SH-SY5Y (cell line): ENCODE measurements around the gene FADS1.

Experiments
- GATA2 ChIP-seq: IDR thresholded peaks from 2 replicates; pipeline ENCODE4 v1.6.1; 2011; ENCODE audit warnings: mild to moderate bottlenecking, low read depth, low read length
- GATA3 ChIP-seq: IDR thresholded peaks from 2 replicates; pipeline ENCODE4 v1.6.1; 2011; ENCODE audit warnings: low read depth, mild to moderate bottlenecking, low read length, moderate library complexity

The FADS1 gene

DNA sequence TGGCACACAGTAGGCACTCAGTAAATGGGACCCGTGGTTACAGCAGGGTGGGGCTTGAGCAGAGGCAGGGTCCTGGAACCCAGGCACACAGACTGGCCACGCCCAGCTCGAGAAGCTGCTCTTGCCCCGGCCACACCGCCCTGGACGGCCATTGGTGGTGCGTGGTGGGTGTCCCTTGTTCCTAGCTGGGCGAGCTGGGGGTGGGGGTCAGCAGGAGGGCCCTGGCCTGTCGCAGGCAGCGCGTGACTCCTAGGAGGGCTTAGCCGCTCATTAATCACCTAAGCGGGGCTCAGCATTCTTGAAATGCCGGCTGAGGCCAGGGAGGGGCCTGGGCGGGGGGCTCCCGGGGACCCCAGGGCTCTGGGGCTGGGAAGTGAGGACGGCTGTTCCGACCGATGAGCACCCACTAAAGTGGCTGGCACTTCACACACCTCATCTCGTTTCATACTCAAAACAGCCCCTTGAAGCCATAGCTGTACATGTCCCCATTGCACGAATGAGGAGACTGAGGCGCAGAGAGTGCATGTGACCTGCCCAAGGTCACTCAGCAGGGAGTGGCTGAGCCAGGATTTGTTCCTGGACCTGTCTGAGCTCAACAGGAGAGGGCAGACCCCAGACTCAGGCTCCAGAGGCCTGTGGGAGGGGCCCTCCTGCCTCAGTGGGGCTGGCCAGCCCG lies 52.7 kb downstream of the FADS1 start:
- TF ChIP-seq GATA2 (no peak), GATA3 (no peak)

DNA sequence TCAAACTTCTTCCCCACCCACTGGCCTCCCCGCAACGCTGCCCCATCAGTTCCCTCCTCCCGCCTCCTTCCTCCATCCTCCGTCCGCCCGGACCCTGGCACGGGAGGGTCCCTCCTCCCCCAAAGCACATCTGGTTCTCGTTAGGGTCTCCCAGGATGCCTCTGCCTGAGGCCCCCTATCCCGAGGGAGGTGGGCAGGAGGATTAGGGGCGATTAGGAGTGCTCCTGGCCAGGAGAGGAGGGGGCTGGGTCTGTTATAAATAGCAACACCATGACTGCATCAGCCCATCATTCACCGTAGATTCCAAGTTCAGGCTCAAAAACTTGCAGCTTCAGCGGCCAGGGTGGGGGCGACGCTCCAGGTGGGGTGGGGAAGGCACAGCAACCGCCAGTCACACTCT lies 54.0 kb downstream of the FADS1 start:
- TF ChIP-seq GATA3 = no peak
- TF ChIP-seq GATA2 = no peak

DNA sequence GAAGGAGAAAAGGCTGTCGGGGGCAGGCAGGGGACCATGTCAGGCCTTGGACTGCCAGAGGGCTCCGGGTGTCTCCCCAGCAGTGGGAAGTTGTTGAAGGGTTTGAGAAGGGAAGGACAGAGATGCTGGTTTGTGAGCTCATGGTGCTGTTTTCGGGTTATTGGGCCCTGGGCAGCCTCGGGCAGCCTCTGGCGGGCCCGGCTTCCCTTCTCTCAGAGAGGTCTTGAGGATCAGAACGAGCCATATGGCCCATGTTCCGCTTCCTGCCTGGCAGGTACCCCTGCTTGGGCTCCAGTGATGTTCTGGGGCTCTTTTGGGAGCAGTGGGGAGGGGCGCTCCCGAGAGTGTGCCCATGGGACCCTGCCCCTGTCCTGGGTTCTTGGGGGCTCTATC lies 54.6 kb downstream of the FADS1 start:
- no peak for TF ChIP-seq GATA3
- no peak for TF ChIP-seq GATA2

DNA sequence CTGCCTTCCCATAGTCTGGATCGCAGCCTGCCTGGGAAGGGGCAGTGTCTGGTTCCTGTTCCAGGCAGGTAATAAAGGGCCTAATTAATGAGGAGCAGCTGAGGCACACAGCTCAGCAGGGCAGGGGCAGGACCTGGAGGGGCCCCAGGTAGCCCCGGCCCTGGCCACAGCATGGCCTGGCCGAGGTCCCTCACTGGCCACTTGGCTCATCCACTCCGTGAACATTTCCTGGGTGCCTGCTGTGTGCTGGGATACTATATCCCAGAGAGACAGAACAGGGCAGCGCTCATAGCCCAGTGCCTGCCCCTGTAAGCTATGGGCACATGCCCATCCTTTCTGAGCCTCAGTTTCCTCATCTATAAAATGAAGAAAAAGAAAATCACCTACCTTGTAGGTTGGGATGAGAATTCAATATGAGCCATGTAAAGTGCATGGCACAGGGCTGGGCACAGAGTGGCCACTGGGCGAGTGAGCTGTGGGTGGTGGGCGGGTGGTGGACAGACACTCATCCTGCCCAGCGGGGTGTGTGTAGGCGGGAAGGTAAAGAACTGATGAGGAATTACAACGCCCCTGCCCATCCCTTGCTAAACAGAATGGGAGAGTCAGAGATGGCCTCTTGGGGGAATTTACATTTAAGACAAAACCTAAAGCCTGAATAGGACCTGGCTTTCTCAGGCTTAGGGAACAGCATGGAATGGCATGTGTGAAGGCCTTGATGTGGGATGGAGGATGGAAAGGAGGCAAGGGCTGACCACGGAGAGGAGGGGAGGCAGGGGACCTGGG lies 55.2 kb downstream of the FADS1 start:
- TF ChIP-seq GATA2 (no peak), GATA3 (no peak)

DNA sequence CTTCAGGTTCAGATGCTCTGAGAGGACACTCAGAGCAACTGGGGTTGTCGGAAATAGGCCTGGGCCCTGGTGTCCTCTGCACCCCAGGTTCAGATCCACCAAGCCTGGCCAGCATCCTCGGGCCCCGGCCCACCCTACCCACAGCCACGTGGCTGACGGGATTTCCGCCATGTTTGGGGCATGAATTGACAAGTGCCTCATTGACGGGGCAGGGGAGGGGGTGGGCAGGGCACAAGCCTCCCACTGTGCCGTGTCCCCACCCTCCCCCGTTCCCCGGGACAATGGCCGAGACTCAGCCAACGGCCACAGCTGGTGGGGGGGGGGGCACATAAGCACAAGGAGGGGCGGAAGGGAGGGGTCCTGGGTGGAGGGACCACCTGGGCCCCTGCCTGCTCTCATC lies 55.9 kb downstream of the FADS1 start:
- TF ChIP-seq GATA3 (no peak), GATA2 (no peak)

DNA sequence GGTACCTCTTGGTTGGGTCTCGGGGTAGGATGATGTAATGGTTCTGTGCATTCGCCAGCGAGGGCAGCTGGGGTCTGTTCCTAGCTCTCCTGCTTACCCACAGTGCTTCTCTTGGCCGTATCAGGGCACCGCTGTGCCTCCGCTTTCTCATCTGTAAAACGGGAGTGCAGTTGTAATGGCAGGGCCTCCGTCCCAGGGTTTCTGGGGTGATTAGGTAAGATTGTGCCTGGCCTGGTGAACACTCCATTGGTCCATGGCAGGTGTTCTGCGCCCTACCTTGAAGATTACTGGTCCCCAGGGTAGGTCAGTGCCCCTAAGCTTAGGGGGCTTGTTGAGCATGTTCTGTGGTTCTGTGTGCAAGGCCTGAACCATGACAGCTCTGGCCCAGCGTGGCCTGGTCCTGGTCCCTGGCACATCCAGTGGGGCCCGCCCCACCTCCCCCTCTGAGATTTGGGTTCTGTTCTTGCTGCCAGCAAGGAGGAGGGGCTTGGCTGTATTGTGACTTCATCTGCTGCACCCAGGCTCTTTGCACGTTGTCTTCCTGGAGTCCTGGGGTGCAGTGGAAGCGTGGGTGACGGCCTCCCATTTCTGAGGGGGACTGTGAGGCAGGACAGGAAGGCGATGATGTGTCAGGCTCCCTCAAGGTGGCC lies 59.5 kb downstream of the FADS1 start:
- TF ChIP-seq GATA2 = no peak
- TF ChIP-seq GATA3 = no peak

DNA sequence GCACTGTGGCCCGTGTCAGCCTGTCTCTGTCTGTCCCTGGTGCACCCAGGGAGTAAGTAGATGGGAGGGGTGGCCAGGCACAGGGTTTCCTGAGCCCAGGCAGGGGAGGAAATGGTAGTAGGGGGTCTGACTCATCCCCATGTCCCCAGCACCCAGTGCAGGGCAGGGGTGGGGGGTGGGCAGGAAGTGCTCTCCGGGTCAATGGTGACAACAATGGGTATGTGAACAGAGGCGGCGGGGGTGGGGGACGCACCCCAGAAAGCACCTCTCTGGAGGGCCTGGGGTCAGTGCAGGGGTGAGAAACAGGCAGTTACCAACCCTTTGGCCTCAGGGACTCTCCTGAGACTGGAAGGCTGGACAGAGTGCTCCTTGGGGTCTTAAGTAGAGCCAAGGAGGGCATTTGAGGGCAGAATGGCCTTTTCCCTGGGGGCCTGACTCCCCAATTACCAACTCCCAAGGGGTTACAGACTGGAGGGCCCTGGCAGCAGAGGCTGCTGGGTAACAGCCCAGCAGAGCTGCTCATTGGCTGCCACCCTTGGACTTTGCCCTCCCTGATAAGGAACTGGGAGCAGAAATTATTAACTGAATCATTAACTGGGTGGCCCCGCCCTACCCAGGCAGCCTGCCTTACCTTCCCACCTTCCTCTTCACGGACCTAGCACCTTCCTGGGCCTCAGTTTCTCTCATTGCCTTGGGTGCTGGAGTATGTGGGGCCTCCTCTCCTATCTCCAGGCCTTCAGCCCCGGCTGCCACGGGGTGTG lies 60.2 kb downstream of the FADS1 start:
- TF ChIP-seq GATA2 (no peak), GATA3 (no peak)

DNA sequence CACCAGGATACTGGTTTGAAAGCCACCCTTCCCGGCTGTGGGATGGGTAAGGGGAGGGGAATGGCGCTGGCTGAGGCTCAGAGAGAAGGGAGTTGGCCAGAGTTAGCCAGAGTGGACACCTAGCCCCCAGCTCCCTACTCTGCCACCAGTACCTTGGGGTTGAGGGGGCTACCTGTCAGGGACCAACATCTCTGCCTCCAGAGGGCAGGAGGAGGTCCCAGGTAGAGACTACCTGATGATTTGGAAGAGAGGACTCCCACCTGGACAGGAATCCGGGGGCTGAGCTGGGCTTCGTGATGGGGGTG lies 60.7 kb downstream of the FADS1 start:
- TF ChIP-seq GATA2 (no peak), GATA3 (no peak)

DNA sequence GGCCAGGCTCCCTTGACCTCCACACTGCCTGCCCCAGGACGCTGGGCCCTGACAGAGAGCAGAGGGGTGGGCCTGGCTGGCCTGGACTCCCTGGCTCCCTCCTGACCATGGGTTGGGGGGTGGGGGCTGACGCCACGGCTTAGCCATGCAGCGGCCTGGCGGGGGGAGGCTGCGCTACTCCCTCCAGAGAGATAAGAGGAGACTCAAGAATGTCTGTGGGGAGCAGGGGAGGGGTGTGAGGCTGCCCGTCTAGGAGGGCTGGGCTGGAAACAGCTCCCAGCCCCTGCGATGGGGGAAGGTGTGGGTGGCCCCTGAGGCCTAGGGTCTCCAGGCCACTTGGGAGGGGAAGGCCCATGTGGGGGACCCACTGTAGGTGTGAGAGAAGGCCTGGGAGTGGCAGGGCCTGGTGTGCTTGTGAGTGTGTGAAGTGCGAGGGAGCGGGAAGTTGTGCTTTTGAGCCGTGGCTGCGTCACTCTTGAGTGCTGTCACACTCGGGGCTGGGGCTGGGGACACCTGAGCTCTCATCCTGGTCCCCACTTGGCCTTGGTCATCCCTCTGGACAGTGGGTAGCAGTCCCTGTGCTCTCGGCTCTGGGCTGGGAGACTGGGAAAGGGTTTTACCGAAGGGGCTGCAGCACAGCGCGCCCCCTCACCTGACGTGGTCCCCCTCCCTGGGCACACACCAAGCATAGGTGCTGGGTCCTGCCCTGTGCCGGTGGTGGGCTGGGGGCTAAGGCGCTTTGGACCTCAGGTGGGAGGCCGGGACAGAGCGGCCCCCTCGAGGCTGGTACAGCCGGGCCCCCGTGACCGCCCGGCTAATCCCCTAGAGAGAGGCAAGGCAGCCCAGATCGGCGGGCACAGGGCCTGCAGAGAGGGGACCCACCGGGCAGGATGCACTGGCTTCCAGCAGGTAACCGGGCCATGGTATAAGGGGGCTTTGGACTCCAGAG lies 62.0 kb downstream of the FADS1 start:
- TF ChIP-seq GATA2 (no peak), GATA3 (no peak)

DNA sequence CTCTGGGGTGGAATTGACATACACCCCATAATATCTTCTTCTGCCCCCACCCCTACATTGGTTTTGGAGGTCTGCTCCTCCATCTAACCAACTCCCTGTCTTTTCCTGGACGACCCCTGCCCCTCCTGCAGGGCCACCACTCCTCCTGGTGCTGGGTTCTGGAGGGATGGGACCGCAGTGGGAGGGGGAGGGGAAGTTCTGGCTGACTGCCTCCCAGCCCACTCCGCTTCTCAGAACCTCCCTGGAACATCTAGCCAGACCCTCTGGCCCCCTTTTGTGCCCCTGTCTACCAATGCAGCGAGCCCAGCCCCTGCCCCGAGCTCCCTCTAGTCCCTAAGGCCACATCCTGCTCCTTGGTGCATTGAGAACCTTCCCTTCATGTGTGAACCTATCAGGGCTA lies 63.1 kb downstream of the FADS1 start:
- no peak for TF ChIP-seq GATA3
- no peak for TF ChIP-seq GATA2

DNA sequence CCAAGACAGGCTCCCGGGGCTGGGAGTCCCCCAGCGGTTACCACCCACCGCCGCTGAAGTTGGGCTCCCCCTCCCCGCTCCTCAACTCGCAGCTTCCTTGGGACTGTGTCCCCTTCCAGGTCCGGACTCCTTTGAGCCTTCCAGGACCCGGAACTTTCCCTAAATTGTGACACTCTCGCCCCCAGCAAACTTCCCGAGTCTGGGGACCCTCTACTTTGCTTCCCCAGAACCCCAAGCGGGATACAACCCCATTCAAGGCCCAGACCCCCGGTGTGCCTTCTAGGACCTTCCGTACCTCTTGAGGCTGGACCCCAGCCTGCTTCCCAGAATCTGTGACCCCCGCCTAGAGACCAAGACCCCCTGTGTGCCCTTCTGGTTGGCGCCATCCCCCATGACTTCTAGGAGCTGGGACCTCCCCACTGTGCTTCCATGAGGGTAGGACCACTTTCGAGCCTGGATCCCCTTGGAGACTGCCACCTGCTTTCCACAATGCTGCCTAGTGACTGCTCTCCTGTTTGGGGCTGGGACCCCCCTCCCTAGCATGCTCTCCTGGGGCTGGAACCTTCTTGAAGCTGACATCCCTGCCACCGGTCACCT lies 63.8 kb downstream of the FADS1 start:
- no peak for TF ChIP-seq GATA3
- no peak for TF ChIP-seq GATA2

DNA sequence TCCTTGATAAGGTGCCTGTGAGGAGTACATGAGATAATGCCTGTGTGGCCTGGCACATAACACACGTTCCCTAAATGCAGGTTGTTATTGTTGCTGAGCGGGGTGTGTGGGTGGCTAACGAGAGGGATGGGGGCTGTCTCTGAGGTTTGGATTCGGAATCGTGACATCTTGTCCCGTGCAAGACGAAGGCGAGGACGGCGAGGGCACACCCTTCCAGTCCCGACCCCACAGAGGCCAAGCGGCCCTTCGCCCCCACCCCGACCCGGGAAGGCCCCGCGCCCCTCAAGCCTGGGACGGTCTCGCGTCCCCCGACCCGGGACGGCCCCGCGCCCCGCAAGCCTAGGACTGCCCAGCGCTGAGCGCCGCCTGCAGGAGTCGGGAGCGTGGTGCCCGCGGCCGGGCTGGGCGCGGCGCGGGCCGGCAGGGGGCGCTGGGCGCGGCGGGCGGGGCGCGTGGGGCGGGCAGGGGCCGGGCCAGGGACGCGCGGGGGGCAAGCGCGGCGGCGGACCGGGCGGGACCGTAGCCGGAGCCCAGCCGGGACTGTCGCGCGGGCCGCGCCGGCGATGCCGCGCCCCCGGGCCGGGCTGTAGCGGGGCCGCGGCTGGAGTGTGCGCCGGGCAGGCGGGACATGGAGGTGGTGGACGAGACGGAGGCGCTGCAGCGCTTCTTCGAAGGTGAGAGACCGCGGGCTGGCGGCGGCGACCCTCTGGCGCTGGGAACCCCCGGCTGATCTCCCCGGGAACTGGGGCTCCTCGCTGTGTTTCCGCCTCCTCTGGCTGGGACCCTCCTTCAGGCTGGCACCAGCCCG lies 64.5 kb downstream of the FADS1 start, which contains the start of gene MYRF:
Gene MYRF (plus strand): TSS at position 520 of the 808 bp plus-strand sequence. CDS start 109 bp downstream, at position 629.
- TF ChIP-seq GATA2 (no peak), GATA3 (no peak)
